Bronchial epithelial cell (primary cell): Measurements from ENCODE around the gene SFXN5. TPM values are rescaled to one million over a fixed set of nuclear protein-coding genes. Genes with fewer than 3 reads are reported as not detected.

Source experiments
- DNase-seq: peaks from one replicate; pipeline ENCODE4 v3.0.0-alpha.2; 2010; ENCODE audit warnings: low read depth
- FAIRE-seq: peaks from 2 replicates; lab custom pipeline; 2011; peaks lifted over from hg19 to GRCh38; lab: Jason Lieb, UNC
- H3K27me3 ChIP-seq: 2 replicates; pipeline ENCODE4 v1.5.1; 2011; ENCODE audit warnings: low read length; ENCODE audit not compliant: control insufficient read depth, insufficient read depth
- H3K36me3 ChIP-seq: 2 replicates; pipeline ENCODE4 v1.5.1; 2011; ENCODE audit warnings: low read length; ENCODE audit not compliant: control insufficient read depth, insufficient read depth
- H3K4me3 ChIP-seq: 2 replicates; pipeline ENCODE4 v1.5.1; 2011; ENCODE audit warnings: mild to moderate bottlenecking, low read depth, low read length, control low read depth
- total RNA-seq: library from RNA; depleted of rRNA; stranded (reverse); fragments of >200 nt; gene quantifications from 2 replicates; pipeline ENCODE4 v1.2.1, GENCODE V29; 2014
- TF ChIP-seq, protein P1 (sequence below): IDR thresholded peaks from 2 replicates; pipeline ENCODE4 v1.5.1; 2011; ENCODE audit warnings: mild to moderate bottlenecking, moderate library complexity, low read length, control low read depth, inconsistent platforms; ENCODE audit not compliant: insufficient read depth, severe bottlenecking

Gene SFXN5
- total RNA-seq, 1 donor from 2014 or later: 5.3 TPM

DNA sequence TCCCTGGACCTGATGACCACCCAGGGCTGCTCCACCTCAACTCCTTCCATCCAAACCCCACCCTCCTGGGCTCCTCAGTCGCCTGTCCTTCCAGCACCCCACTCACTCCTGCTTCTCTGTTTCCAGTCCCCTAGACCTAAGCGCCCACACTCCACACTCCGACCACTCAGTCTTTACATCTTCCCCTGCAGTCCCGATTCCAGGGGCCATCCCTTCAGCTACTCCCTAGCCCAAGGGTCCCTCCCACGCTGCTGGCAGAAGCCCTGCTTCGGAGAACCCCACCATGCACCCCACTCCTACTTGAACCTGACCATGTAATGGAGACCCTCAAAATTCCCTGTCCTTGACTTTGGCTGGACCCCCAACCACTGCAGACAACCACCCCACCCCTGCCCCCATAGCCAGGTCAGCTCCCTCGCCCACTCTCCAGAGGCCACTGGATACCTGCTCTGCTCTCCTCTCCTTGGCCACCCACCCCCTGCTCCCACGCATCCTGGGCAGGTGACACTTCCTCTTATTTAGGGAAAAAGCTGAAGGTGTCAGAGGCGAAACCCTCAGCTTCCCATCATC, 126.0 kb downstream of the SFXN5 start:
- TF ChIP-seq, protein P1, sequence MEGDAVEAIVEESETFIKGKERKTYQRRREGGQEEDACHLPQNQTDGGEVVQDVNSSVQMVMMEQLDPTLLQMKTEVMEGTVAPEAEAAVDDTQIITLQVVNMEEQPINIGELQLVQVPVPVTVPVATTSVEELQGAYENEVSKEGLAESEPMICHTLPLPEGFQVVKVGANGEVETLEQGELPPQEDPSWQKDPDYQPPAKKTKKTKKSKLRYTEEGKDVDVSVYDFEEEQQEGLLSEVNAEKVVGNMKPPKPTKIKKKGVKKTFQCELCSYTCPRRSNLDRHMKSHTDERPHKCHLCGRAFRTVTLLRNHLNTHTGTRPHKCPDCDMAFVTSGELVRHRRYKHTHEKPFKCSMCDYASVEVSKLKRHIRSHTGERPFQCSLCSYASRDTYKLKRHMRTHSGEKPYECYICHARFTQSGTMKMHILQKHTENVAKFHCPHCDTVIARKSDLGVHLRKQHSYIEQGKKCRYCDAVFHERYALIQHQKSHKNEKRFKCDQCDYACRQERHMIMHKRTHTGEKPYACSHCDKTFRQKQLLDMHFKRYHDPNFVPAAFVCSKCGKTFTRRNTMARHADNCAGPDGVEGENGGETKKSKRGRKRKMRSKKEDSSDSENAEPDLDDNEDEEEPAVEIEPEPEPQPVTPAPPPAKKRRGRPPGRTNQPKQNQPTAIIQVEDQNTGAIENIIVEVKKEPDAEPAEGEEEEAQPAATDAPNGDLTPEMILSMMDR: no peak
- Histone ChIP-seq H3K4me3 (no peak overlapping the region), H3K36me3 (no peaks in the 10 kb centered on the region), H3K27me3 (no peaks in the 10 kb centered on the region)
- FAIRE-seq (no peak), DNase-seq (no peak)

DNA sequence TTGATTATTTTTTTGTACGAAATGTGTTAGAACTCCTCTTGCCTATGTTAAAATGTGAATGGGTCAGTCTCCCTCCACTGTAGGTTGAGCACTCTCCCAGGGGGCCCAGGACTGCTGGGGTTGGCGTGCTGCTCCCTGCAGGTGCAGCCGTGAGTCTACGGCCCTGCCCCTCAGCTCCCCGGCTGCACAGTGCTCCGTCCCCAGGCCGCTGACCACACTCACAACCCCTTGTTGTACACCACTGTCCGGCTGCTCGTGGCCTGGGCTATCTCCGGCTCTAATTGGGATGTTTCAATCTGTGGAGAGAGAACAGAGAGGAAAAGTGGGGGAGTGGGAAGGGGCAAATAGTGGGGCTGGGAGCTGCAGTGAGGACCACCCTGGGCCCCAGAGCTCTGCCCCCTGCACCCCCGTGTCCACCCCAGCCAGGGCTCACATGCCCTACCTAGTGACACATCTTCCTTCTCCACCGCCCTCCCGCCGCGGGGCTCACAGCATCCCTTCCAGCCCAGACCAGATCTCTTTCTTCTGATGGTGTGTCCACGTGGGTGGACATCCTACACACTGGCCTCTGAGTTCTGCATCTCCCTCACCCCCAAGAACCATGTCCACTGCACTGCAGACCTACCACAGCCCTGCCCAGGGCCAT, 126.6 kb downstream of the SFXN5 start:
- TF ChIP-seq, protein P1: no peak
- FAIRE-seq (no peak), DNase-seq (no peak)
- Histone ChIP-seq H3K36me3 (no peaks in the 10 kb centered on the region), H3K4me3 (no peak overlapping the region), H3K27me3 (no peaks in the 10 kb centered on the region)

DNA sequence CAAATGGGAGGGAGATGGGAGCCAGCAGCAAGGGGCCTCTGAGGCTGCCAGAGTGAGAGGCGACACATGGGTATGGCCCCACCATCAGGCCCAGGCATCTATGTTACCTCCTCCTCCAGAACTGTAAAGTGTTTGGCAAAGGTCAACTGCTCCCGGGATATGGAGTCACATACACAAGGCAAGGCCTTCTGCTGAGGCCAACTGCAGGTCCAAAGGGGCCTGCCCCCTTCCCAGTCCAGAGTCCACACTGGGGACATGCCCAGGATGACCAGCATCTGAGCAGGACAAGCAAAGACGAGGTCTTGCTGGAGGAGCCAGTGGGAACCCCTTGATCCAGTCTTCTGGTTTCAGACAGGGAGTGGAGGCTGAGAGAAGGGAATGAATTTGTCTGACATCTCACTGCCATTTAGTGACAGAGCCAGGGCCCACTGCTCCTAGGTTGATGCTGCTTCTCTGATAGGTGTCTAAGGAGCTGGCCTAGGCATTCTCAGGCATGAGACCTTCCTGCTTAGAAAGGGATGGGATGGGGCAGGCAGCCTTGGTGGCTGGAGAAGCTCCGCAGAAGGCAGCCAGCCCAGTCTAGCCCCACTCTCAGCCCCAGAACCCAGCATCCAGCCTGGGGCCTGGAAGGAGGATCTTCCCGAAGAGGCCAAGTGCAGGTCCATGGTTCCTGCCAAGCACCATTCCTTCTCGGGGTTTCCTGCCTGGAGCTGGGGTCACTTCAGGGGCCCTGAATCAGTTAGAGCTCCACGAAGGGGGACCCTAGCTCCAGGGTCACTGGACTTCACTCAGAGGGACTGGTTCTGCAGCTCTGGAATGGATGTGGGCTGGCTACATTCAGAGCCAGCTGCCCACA, 127.7 kb downstream of the SFXN5 start:
- no peak for DNase-seq
- Histone ChIP-seq H3K4me3 (no peak overlapping the region), H3K36me3 (no peaks in the 10 kb centered on the region), H3K27me3 (no peaks in the 10 kb centered on the region)
- TF ChIP-seq, protein P1: no peak
- no peak for FAIRE-seq

DNA sequence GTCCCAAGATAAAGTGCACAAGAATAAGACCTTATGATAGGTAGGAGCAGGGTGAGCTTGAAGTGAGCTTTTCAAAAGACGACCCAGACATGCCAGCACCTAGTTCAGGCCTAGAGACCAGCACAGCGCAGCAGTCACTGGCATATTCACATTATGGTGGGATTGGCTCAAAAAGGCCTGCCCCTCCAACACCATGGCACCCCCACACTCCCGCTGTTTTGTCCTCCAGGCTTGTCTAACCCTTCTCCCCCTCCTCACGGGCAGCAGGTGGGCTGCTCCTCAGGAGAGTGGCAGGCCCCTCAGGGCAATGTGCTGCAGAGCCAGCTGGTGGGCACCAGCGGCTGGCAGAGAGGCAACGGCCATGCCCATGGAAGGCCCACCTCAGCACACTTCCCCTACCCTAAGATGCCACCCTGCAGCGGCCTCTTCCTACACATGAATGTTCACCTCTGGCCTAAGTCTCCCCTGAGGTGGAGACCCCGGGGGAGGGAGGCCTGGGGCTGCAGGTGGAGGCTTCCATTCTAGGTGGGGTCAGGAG, 128.6 kb downstream of the SFXN5 start:
- DNase-seq (no peak), FAIRE-seq (no peak)
- TF ChIP-seq, protein P1: no peak
- H3K36me3 ChIP-seq: no peaks in the 10 kb centered on the region
- no peak overlapping the region for H3K4me3 ChIP-seq
- H3K27me3 ChIP-seq: no peaks in the 10 kb centered on the region

DNA sequence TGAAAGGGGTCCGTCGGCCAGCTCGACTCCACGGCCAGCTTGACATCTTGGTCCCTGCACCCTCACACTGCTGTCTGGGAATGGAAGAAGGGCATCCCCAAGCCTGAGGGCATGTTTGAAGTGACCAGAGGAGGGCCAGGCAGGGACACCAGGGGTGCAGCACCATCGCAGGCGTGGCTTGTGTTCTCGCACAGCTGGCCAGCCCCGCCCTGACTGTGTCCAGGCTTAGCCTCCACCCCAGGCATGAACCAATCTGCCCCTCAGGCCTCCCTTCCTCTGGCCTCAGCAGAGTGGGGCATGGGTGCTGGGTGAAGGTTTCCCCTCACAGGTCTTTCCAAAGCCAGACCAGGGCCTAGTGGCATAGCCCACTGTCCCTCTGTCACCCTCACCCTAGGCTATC, 129.2 kb downstream of the SFXN5 start:
- no peaks in the 10 kb centered on the region for H3K27me3 ChIP-seq
- no peak overlapping the region for H3K4me3 ChIP-seq
- DNase-seq (no peak), FAIRE-seq (no peak)
- TF ChIP-seq, protein P1: no peak
- no peaks in the 10 kb centered on the region for H3K36me3 ChIP-seq
